HepG2 (cell line): Measurements from ENCODE around the gene PEAK3. TPM values are rescaled to one million over a fixed set of nuclear protein-coding genes. Genes with fewer than 3 reads are reported as not detected.

Experiments
- ATAC-seq: fragments of 200-7000 bp; cut with Tn5 transposase; 3 replicates; pipeline ENCODE4 v1.9.1; 2020; ENCODE audit warnings: mild to moderate bottlenecking, moderate library complexity
- BruUV-seq: library from RNA; stranded (reverse); fragments of 400-500 nt; replicated peaks from 2 replicates; lab custom pipeline; 2021; lab: Mats Ljungman, UMichigan
- CTCF ChIA-PET: fragments of 300-600 bp; formaldehyde crosslinking; extraction: SDS; loops from one replicate; lab custom pipeline; 2021; ENCODE audit warnings: low total read pairs, inconsistent platforms, low intra/inter-chr PET ratio; lab: Yijun Ruan, JAX
- POLR2A ChIA-PET: fragments of 350-600 bp; sonication (Branson Sonifier 250); formaldehyde crosslinking; loops from one replicate; lab custom pipeline; 2020; ENCODE audit warnings: antibody characterized with exemption, inconsistent platforms; lab: Yijun Ruan, JAX
- DNase-seq: peaks from one replicate; pipeline ENCODE4 v3.0.0-alpha.2; 2015; ENCODE audit warnings: low spot score
- FAIRE-seq: peaks from 3 replicates; lab custom pipeline; 2011; peaks lifted over from hg19 to GRCh38; lab: Jason Lieb, UNC
- H2AFZ ChIP-seq: one replicate; pipeline ENCODE4 v1.6.1; 2011; ENCODE audit warnings: low read length, inconsistent platforms
- H3K27ac ChIP-seq: fragments of 300-600 bp; 3 replicates; pipeline ENCODE4 v1.8.0; 2011; ENCODE audit warnings: mixed run types, mild to moderate bottlenecking, mixed read lengths, low read length, inconsistent platforms; ENCODE audit not compliant: insufficient read depth; ENCODE audit errors: extremely low read length
- H3K27me3 ChIP-seq, 2 experiments: fragments of 200-600 bp in 1 of 2; 2 replicates in 1 of 2; 3 replicates in 1 of 2; pipeline versions ENCODE4 v1.6.0 to v1.8.0; 2011; ENCODE audit warnings: low read length in 2 of 2, mild to moderate bottlenecking in 2 of 2, moderate library complexity in 2 of 2, inconsistent platforms in 1 of 2; ENCODE audit not compliant: insufficient read depth in 2 of 2, control insufficient read depth in 1 of 2
- H3K36me3 ChIP-seq, 2 experiments: fragments of 200-600 bp in 1 of 2; replicated peaks in 1 of 2; 2 replicates in 1 of 2; 3 replicates in 1 of 2; pipeline versions ENCODE4 v1.5.1 to v1.8.0; 2011; ENCODE audit warnings: low read length in 2 of 2, inconsistent platforms in 1 of 2; ENCODE audit not compliant: insufficient read depth in 2 of 2, control insufficient read depth in 1 of 2
- H3K4me1 ChIP-seq: 2 replicates; pipeline ENCODE4 v1.5.1; 2012; ENCODE audit warnings: low read length, inconsistent platforms; ENCODE audit not compliant: insufficient read depth
- H3K4me2 ChIP-seq: 2 replicates; pipeline ENCODE4 v1.6.0; 2011; ENCODE audit warnings: low read depth, low read length, inconsistent platforms
- H3K4me3 ChIP-seq, 3 experiments: fragments of 200-600 bp in 1 of 3; sonication (generic), shearing (Covaris generic) in 1 of 3; replicated peaks in 1 of 3; 2 replicates each; pipeline ENCODE4 v1.5.1; 2011 to 2016; ENCODE audit warnings: low read length in 3 of 3, inconsistent platforms in 2 of 3, low read depth in 2 of 3, mild to moderate bottlenecking in 2 of 3, control low read depth in 1 of 3, mixed read lengths in 1 of 3; ENCODE audit not compliant: insufficient read depth in 1 of 3
- H3K79me2 ChIP-seq: one replicate; pipeline ENCODE4 v1.6.1; 2011; ENCODE audit warnings: low read length, inconsistent platforms; ENCODE audit not compliant: insufficient read depth
- H3K9ac ChIP-seq: 2 replicates; pipeline ENCODE4 v1.6.0; 2011; ENCODE audit warnings: mild to moderate bottlenecking, low read depth, low read length, inconsistent platforms; ENCODE audit not compliant: insufficient read depth
- H3K9me3 ChIP-seq: 2 replicates; pipeline ENCODE4 v1.5.1; 2012; ENCODE audit warnings: mild to moderate bottlenecking, low read length
- H4K20me1 ChIP-seq: 2 replicates; pipeline ENCODE4 v1.6.0; 2011; ENCODE audit warnings: inconsistent platforms, mild to moderate bottlenecking, low read length, moderate library complexity; ENCODE audit not compliant: insufficient read depth
- AGO1 ChIP-seq: fragments of 200-400 bp; formaldehyde crosslinking; IDR thresholded peaks from 2 replicates; pipeline ENCODE4 v1.6.1; 2017; ENCODE audit warnings: mild to moderate bottlenecking, low read depth, low read length, moderate library complexity; ENCODE audit not compliant: poor library complexity, severe bottlenecking
- AGO2 ChIP-seq: fragments of 200-400 bp; formaldehyde crosslinking; optimal IDR thresholded peaks from 2 replicates; pipeline ENCODE3; 2017; ENCODE audit warnings: mild to moderate bottlenecking, low read depth, low read length, moderate library complexity
- CEBPZ ChIP-seq: IDR thresholded peaks from 2 replicates; pipeline ENCODE4 v1.6.1; 2012; ENCODE audit warnings: low read length, improper control_type of control experiment
- PAF1 ChIP-seq: IDR thresholded peaks from 2 replicates; pipeline ENCODE4 v1.6.1; 2016; ENCODE audit warnings: missing genetic modification reagents, missing compliant biosample characterization
- POLR2A ChIP-seq, 2 experiments: IDR thresholded peaks; 2 replicates each; pipeline ENCODE4 v1.6.1; 2011; ENCODE audit warnings: low read depth in 2 of 2, low read length in 2 of 2, mild to moderate bottlenecking in 1 of 2, moderate library complexity in 1 of 2; ENCODE audit not compliant: insufficient read depth in 1 of 2
- RBM22 ChIP-seq: fragments of 200-400 bp; formaldehyde crosslinking; optimal IDR thresholded peaks from 2 replicates; pipeline ENCODE3; 2017; ENCODE audit warnings: mild to moderate bottlenecking, low read length, moderate library complexity
- ZBTB33 ChIP-seq: sonication (generic); formaldehyde crosslinking; IDR thresholded peaks from 2 replicates; pipeline ENCODE4 v1.4.0; 2020; ENCODE audit warnings: missing genetic modification reagents
- ZBTB42 ChIP-seq: sonication (generic); formaldehyde crosslinking; IDR thresholded peaks from 2 replicates; pipeline ENCODE4 v1.5.0; 2020; ENCODE audit warnings: mild to moderate bottlenecking, missing genetic modification reagents
- WGBS: methylation state at CpG from one replicate; pipeline ENCODE4 v1.1.6; 2017; ENCODE audit warnings: low lambda C conversion rate; 5-methylcytosine and 5-hydroxymethylcytosine counted together
- in situ Hi-C: cut with HindIII; loops from 2 replicates; pipeline ENCODE4 v1.10.0; 2017; ENCODE audit warnings: low pct_unique_long_range_greater_than_20kb; ENCODE audit not compliant: extremely low pct_ligation_motif_present
- intact Hi-C: fragments of 100-400 bp; cut with micrococcal nuclease; formaldehyde crosslinking; loops from one replicate; pipeline ENCODE4 v1.10.0; 2022; ENCODE audit not compliant: unreplicated experiment
- polyA plus RNA-seq, 8 experiments: library from polyadenylated mRNA; depleted of rRNA in 3 of 8; stranded (reverse) in 7 of 8; unstranded in 1 of 8; fragments of >200 nt; fragmentation: Illumina TruSeq in 4 of 8; extraction: Trizol in 4 of 8; gene quantifications; 2 replicates each; pipeline versions ENCODE4 v1.2.1 to v1.2.3, GENCODE V29; 2011 to 2016; ENCODE audit warnings: low read depth in 4 of 8, missing spikeins in 1 of 8, mixed read lengths in 1 of 8; ENCODE audit not compliant: insufficient read depth in 1 of 8
- total RNA-seq, 5 experiments: library from RNA; depleted of rRNA; stranded (reverse); fragments of >200 nt; fragmentation: Illumina TruSeq; extraction: Trizol; gene quantifications; 2 replicates each; pipeline ENCODE4 v1.2.3, GENCODE V29; 2016; ENCODE audit warnings: low read depth in 1 of 5

The PEAK3 gene
- total and polyA plus RNA-seq, 2 of the 13 experiments (the other 11 are each of a cell fraction or from before 2014, with no cell fraction given) = not detected

- no TSS peak for BruUV-seq
- Histone ChIP-seq H3K4me3 (no peak overlapping the region), H2AFZ (no peak overlapping the region), H3K27me3 (no peaks in the 10 kb centered on the region), H3K36me3 (peaks cover 34 to 52% of the 10 kb centered on the region in 2 experiments; a peak in 4 of 5 replicates), H3K79me2 (no peaks in the 10 kb centered on the region), H3K9me3 (no peaks in the 10 kb centered on the region), H3K4me2 (no peak overlapping the region), H4K20me1 (0 out of 2 replicates have a peak, but pooled peaks cover 3% of the 10 kb centered on the region), H3K27ac (no peak overlapping the region), H3K4me1 (peaks cover 19% of the 10 kb centered on the region), H3K9ac (no peak overlapping the region)
- in situ Hi-C loops (loop anchor here (10.0 kb wide), 1 partner anchor 85 kb away; no protein-coding TSS in a partner anchor), intact Hi-C loops (loop anchor here (10.0 kb wide), 2 partner anchors 75 to 85 kb away; partner anchors contain the start of gene AP3D1)
- no peak for FAIRE-seq
- ChIA-PET CTCF (no interaction called here), POLR2A (interaction anchor here (1.0 kb wide), 1 partner anchor 17 kb away, joined by 3 read pairs; no protein-coding TSS in a partner anchor)
- DNase-seq = no peak
- ATAC-seq = no peak
- WGBS = 98% methylated on average over 24 of the region's 45 CpGs
- TF ChIP-seq CEBPZ (no peak), AGO2 (peak; percentile 77), POLR2A (IDR thresholded peaks at IDR 0.05; ENCODE audit: insufficient read depth in 1 of 2, low read depth in 2 of 2, low read length in 2 of 2) (peak in 1 of 2 experiments; percentile 24; a peak in 1 of 4 replicates), ZBTB33 (CRISPR knock-in tag) (peak; percentile 29; the same call in 1 of the 2 replicates), PAF1 (CRISPR knock-in tag) (0 out of 2 replicates have a peak, but pooled peaks have one; percentile 35), ZBTB42 (CRISPR knock-in tag) (no peak), RBM22 (peak; percentile 32), AGO1 (peak; percentile 24)
Observed at GRCh38 chr19:2229103-2230032, 52.6 kb downstream of the PEAK3 start.
